H1 (cell line): ENCODE measurements around the gene POLR3GL. TPM values are rescaled to one million over a fixed set of nuclear protein-coding genes. Genes with fewer than 3 reads are reported as not detected.

ENCODE experiments used
- ASH2L ChIP-seq: fragments of 200-600, 300-600 bp; sonication (generic); IDR thresholded peaks from one replicate; pipeline ENCODE4 v1.7.1; 2017; ENCODE audit warnings: low read length
- CBX5 ChIP-seq: fragments of 300-800, 300-1000 bp; sonication (generic); IDR thresholded peaks from 2 replicates; pipeline ENCODE4 v1.7.1; 2016; ENCODE audit warnings: antibody characterized with exemption, low read length, low read depth
- CEBPB ChIP-seq: IDR thresholded peaks from 2 replicates; pipeline ENCODE4 v1.6.1; 2012; ENCODE audit warnings: low read depth, low read length
- EGR1 ChIP-seq: IDR thresholded peaks from 2 replicates; pipeline ENCODE4 v1.6.1; 2011; ENCODE audit warnings: low read depth, low read length, borderline replicate concordance
- MAFK ChIP-seq: IDR thresholded peaks from 2 replicates; pipeline ENCODE4 v1.6.1; 2012; ENCODE audit warnings: low read depth, mild to moderate bottlenecking, improper control_type of control experiment, low read length
- POU5F1 ChIP-seq: IDR thresholded peaks from 2 replicates; pipeline ENCODE4 v1.6.1; 2011; ENCODE audit warnings: low read depth, mild to moderate bottlenecking, low read length, moderate library complexity
- SIN3A ChIP-seq, 2 experiments: IDR thresholded peaks in 1 of 2; conservative IDR thresholded peaks in 1 of 2; 2 replicates each; pipeline ENCODE4 v1.6.1; 2011 to 2012; ENCODE audit warnings: low read length in 2 of 2, improper control_type of control experiment in 1 of 2, low read depth in 1 of 2, mild to moderate bottlenecking in 1 of 2
- SP2 ChIP-seq: IDR thresholded peaks from 2 replicates; pipeline ENCODE4 v1.6.1; 2012; ENCODE audit warnings: mild to moderate bottlenecking, low read length, inconsistent platforms
- SP4 ChIP-seq: IDR thresholded peaks from 2 replicates; pipeline ENCODE4 v1.6.1; 2012; ENCODE audit warnings: low read length, inconsistent platforms
- TAF7 ChIP-seq: optimal IDR thresholded peaks from 2 replicates; pipeline ENCODE3; 2011; ENCODE audit warnings: low read depth, mild to moderate bottlenecking, inconsistent platforms, low read length, moderate library complexity, borderline replicate concordance
- TEAD4 ChIP-seq: IDR thresholded peaks from 2 replicates; pipeline ENCODE4 v1.6.1; 2012; ENCODE audit warnings: low read depth, low read length, inconsistent platforms, mixed read lengths
- polyA plus RNA-seq, 7 experiments: library from polyadenylated mRNA; depleted of rRNA in 3 of 7; stranded (reverse) in 5 of 7; unstranded in 2 of 7; fragments of >200 nt in 5 of 7; fragments of 200-250 nt in 2 of 7; gene quantifications; 1 replicate in 5 of 7; 2 replicates in 1 of 7; 4 replicates in 1 of 7; pipeline versions ENCODE4 v1.2.1 to v1.2.3, GENCODE V29; 2011 to 2013; ENCODE audit warnings: missing spikeins in 2 of 7, mixed read lengths in 2 of 7
- total RNA-seq: library from RNA; stranded (reverse); fragmentation: NEBNext Ultra II Directional; extraction: Animal tissue kit (Norgen Biotek cat#: 25700); gene quantifications from 2 replicates; pipeline ENCODE4 v1.2.1, GENCODE V29; 2021
- TF ChIP-seq, protein P1 (sequence below): IDR thresholded peaks from 2 replicates; pipeline ENCODE4 v1.6.1; 2012; ENCODE audit warnings: low read length, inconsistent platforms

POLR3GL gene
- total and polyA plus RNA-seq, 2 of the 8 experiments (the other 6 are each of a cell fraction or from before 2014, with no cell fraction given): 3.1 to 3.9 TPM

DNA sequence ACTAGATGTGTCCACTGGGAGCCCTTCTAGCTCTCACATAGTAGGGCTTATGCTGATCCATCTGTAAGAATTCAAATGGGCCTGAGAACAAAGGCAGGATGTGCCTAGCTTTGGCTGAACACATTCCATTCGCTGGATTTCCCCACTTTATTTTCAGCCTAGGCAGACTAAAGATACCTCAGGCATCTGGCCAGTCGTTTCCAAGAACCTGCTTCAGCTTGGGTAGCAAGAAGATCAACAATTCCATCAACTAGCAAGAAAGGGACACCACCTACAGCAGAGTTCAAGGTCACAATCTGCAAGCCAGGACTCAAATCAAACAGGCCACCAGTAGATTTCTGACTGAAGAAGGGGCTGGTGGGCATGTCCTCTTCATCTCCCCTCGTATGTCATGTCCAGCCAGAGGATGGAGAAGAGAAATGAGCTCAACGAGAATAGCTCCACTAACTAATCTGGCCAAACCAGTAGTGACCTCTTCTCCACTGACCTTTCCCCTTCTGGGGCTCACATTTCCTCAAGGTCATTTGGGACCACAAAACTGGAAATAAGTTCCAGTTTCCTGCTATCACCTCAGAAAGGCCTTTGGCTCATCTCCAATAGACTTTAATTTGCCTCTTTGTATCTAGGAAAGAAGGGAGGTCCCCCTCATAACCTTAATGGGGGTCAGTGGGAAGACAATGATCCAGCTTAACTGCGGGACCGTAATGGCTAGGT is 17.7 kb downstream of the POLR3GL start (continued):
- TF ChIP-seq SIN3A (conservative IDR thresholded peaks at IDR 0.05 in 1 of 2, IDR thresholded peaks at IDR 0.05 in 1 of 2; ENCODE audit: low read depth in 1 of 2, low read length in 2 of 2): no peak
- no peak for TF ChIP-seq TEAD4
- no peak for TF ChIP-seq SP2
- TF ChIP-seq MAFK: no peak
- no peak for TF ChIP-seq ASH2L
- TF ChIP-seq, protein P1, sequence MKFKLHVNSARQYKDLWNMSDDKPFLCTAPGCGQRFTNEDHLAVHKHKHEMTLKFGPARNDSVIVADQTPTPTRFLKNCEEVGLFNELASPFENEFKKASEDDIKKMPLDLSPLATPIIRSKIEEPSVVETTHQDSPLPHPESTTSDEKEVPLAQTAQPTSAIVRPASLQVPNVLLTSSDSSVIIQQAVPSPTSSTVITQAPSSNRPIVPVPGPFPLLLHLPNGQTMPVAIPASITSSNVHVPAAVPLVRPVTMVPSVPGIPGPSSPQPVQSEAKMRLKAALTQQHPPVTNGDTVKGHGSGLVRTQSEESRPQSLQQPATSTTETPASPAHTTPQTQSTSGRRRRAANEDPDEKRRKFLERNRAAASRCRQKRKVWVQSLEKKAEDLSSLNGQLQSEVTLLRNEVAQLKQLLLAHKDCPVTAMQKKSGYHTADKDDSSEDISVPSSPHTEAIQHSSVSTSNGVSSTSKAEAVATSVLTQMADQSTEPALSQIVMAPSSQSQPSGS: no peak
- TF ChIP-seq SP4: no peak
- no peak for TF ChIP-seq TAF7
- TF ChIP-seq CBX5: no peak
- TF ChIP-seq POU5F1: no peak
- TF ChIP-seq EGR1: no peak
- TF ChIP-seq CEBPB: no peak
